HG03469 (cell line): ENCODE measurements around the gene PGP.

Source experiments
- ATAC-seq: cut with Tn5 transposase; IDR thresholded peaks from one replicate; pipeline ENCODE4 v1.9.1; 2021; ENCODE audit warnings: mild to moderate bottlenecking, moderate library complexity, moderate number of reproducible peaks; ENCODE audit not compliant: unreplicated experiment

The PGP gene

GRCh38 chr16:2237493-2238149 is 23.0 kb upstream of the PGP start:
- no peak for ATAC-seq

DNA sequence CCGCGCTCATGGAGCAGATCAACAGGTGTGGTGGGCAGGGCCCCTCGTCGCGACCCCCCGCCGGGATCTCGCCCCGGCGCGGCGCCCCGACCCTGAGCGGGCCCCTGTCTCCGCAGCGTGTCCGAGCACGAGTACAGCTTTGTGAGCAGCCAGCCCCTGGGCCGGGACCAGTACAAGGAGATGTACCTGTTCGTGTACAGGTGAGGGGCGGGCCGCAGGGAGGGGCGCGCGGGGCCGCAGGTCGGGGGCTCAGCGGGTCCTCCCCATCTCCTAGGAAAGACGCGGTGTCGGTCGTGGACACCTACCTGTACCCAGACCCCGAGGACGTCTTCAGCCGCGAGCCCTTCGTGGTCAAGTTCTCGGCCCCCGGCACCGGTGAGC is 22.5 kb upstream of the PGP start:
- ATAC-seq, result no peak

DNA sequence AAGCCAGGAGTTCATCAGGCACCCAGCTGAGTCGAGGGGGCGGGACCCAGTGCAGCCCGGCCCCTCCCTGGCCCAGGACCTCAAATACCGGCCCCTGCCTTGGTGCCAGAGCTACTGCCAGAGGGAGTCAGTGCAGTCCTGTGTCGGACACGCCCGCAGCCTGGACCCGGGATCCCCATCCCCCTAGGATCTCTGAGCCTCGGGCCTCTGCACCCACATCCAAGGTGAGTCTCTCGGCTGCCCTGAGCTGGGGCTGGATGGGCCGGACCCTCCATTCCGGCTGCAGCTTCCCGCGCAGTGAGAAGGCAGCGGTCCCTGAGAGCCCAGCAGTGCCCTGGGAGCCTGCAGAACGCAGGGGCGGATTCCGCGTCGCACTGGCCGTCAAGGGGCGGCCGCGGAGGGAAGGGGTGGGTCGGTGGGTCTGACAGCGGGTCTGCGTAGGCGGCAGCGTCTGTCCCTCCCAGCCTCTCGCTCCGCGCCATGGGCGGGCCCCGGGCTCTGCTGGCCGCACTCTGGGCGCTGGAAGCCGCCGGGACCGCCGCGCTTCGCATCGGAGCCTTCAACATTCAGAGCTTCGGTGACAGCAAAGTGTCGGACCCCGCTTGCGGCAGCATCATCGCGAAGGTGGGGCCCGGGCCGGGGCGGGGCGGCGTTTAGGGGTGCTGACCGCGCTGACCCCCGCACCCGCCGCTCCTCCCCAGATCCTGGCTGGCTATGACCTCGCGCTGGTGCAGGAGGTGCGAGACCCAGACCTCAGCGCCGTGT is 21.9 kb upstream of the PGP start, which contains the start of gene DNASE1L2:
TSS of gene DNASE1L2 (plus strand) at position 108 of the 765 bp plus-strand sequence. CDS start at position 481, 373 bp downstream.
- ATAC-seq, result no peak

DNA sequence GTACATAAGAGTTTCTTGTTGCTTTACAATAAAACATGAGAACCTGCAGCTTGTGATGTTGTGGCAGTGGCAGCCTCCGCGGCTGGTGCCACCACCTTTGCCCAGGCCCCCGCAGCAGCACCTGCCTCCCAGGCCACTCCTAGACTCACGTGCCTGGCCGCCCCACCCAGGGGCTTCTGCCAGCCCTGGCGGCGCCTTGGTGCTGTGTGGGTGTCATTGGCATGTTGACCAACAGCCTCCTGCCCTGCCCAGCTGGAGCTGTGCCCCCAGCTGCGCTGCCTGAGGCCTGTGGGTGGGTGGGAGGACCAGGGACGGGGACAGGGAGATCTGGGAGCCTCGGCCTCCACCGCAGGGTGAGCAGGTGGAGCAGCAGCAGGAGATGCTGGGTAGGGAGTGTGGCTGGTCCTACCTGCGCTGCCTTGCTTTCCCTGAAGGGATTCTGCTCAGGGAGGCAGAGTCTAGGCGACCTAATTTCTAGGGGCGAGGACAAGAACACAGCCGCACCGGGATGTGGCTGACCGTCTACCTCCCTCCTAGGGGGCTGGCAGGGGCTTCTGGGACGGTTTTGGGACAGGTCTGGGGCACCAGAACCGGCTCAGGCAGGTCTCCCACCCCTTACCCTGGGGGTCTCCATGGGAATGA is 21.2 kb upstream of the PGP start:
- no peak for ATAC-seq

DNA sequence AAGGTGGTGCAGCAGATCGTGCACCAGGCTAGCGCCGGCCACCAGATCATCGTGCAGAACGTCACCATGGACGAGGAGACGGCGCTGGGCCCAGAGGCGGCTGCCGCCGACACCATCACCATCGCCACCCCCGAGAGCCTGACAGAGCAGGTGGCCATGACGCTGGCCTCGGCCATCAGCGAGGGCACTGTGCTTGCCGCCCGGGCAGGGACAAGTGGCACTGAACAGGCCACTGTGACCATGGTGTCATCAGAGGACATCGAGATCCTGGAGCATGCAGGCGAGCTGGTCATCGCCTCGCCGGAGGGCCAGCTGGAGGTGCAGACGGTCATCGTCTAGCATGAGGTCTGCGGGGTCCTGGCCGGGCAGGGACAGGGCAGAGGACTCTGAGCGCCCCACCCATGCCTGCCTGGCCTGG is 20.6 kb upstream of the PGP start:
- ATAC-seq, result no peak

DNA sequence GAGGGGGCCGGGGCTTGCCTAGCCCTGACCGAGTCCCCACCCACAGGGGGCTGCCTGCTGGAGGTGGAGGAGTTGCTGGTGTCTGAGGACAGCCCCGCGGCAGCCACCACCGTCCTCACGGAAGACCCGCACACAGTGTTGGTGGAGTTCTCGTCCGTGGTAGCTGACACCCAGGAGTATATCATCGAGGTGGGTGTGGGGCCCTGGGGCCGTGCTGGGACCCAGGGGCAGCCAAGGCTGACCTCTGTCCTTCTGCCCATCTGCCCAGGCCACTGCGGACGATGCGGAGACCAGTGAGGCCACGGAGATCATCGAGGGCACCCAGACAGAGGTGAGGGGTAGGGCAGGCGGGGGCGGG is 20.2 kb upstream of the PGP start:
- ATAC-seq, result no peak

- ATAC-seq, result no peak
Measured at GRCh38 chr16:2233872-2234812, 19.5 kb upstream of the PGP start.

- ATAC-seq, result no peak
Measured at GRCh38 chr16:2233046-2233775, 18.6 kb upstream of the PGP start.

DNA sequence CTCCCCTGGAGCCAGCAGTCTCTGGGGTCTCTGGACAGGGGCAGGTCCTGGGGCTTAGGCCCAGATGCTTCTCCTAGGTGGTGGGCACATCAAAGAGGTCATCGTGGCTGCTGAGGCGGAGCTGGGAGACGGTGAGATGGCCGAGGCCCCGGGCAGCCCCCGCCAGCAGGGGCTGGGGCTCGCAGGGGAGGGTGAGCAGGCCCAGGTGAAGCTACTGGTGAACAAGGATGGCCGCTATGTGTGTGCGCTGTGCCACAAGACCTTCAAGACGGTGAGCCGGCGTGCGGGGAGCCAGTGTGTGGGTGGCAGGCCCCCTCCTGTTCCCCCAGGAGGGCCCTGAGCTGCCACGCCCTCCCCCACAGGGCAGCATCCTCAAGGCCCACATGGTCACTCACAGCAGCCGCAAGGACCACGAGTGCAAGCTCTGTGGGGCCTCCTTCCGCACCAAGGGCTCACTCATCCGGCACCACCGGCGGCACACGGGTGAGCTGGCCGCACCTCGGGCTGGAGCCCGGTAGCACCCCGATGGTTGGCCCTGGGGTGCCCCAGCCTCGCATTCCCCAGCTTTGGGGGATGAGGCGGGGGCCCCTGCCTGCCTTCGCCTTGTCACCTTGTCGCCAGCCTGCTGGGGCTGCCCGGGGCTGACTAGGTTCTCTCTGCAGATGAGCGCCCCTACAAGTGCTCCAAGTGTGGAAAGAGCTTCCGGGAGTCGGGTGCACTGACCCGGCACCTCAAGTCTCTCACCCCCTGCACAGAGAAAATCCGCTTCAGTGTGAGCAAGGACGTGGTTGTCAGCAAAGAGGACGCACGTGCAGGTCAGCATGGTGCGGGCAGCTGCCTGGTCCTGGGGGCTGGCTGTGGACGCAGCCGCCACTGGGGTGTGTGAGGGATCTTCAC is 17.7 kb upstream of the PGP start:
- no peak for ATAC-seq

- no peak for ATAC-seq
Measured at GRCh38 chr16:2231016-2231931, 16.6 kb upstream of the PGP start.

DNA sequence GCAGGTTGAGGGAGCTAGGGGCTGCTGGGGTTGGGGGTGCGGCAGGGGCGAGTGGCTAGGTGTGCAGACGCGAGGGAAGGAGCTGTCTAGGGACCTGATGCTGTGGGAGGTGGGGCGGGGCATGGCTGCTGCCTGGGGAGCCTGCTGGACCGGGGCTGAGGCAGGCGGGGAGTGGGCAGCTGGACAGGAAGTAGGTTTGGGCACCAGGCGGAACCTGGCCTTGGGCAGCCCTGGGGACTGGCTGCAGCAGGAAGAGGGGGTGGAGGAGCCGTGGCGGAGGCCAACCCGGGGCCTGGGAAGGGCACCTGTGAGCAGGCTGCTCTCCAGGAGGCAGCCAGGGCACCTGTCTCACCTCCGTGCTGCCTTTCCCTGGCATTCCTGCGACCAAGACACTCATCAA is 15.7 kb upstream of the PGP start:
- no peak for ATAC-seq

GRCh38 chr16:2229632-2230250 is 15.1 kb upstream of the PGP start:
- no peak for ATAC-seq

GRCh38 chr16:2229091-2229490 is 14.5 kb upstream of the PGP start:
- ATAC-seq, result no peak

- ATAC-seq, result no peak
Measured at GRCh38 chr16:2228161-2228824, 13.7 kb upstream of the PGP start.

- no peak for ATAC-seq
Measured at GRCh38 chr16:2226918-2227317, 12.3 kb upstream of the PGP start.

DNA sequence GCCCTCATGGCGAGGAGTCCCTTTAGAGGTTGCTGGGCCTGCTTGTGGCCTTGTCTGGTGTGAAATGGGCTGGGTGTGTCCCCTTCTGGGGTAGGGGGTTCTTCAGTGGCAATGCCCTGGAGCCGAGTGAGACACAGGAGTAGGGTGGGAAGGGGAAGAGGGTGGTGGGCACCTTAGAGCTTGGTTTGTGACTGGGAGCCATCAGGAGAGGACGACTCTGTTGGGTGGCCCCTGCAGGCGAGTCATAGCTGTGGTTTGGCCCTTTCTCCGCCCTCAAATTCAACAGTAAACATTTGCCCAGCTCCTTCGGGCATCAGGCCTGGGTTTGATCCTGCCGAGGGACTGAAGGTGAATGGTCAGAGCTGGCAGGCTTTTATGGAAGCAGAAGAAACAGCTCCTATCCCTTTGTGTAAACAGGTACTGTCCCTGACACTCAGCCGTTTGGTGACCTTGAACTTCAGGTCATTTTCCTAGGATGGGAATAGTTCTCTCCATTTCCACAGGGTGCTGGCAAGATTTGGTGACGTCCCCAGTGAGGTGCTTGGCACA is 11.7 kb upstream of the PGP start:
- ATAC-seq, result no peak

DNA sequence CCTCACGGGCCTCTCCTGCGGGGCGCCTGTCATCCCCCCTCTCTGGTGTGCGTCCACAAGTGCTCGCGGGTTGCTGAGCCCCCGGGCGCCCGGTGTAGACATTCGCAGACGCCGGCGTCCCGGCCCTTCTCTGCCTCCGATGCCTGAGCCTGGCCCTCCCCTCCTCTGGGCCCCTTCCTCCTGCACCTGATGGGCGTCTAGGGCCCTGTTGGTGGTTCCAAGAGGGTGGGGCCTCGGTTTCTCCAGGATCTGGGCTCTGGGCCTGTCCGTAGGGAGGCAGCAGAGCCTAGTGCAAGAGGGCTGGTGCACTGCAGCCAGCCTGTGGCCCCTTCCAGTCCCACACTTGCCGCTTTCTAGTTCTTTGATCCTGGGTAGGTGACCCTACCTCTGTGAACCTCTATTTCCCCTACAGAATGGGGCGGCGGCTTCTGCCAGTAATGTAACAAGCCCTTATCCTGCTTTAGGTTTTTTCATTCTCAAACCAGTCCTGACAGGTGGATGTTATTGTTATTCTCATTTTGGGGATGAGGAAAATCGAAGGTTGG is 9.4 kb upstream of the PGP start:
- ATAC-seq, result no peak
